ENCODE data around the gene NTN1.

NTN1 gene

GRCh38 chr17:9162275-9162985 is 141.1 kb downstream of the NTN1 start:
- no peak for DNase-seq (ENCODE audit: low read depth)

DNA sequence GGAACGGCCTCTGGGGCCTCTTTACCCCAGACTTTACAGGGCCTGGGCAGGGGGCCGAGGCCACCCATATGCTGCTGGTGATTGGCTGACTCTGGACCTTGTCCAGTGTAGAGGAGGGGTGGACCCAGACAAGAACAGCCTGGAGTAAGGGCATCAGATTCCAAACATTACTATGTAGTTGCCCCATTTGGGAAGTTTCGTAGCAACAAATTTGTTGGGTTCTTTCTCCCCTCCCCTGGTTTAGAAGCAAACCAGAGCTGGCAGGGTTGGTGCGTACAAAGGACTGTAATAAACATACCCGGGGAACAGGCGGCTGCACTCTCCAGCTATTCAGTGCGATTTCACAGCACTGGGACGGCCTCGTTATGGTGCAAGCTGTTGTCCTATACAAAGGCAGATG is 145.5 kb downstream of the NTN1 start:
- DNase-seq (ENCODE audit: low read depth) = no peak

DNA sequence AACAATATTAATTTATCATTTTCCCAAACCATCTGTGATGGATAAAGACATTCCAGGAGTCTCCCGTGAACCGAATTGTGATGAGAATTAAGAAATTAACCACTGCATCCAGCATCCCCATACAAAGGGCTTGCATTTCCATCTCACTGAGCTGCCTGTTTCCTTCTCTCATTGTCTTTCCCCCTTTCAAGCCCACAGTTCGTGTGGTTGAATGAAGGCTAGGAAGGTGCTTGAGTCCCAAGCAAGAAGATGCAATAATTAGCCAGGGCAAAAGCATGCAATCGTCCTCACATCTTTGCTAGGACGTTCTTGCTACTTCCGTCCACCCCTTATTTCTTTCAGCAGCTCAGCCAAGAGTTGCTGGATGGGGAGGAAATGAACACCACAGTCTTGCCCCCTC is 146.1 kb downstream of the NTN1 start:
- DNase-seq (ENCODE audit: low read depth) = no peak

DNA sequence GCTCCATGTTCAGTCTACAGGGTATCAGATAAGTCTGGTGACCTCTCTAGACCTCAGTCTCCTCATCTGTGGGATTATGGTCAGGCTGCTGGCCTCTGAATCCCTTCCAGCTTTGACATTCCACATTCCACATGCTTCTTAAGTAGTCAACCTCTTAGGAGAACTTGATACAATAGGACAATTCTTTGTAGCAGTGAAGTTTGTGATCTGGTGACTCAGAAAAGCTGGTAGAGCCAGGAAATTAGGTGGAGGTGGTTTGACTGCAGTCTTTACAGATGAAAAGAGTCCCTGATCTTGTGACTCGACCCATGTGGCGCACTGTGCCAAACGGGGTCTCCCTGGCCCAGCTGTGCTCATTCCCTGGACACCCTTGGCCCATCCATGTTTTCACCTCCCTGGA is 147.8 kb downstream of the NTN1 start:
- no peak for DNase-seq (ENCODE audit: low read depth)

- no peak for DNase-seq (ENCODE audit: low read depth)
Observed at GRCh38 chr17:9170336-9170735, 149.0 kb downstream of the NTN1 start.

- DNase-seq (ENCODE audit: low read depth) = no peak
Observed at GRCh38 chr17:9170853-9171252, 149.5 kb downstream of the NTN1 start.

GRCh38 chr17:9173386-9173983 is 152.2 kb downstream of the NTN1 start:
- no peak for DNase-seq (ENCODE audit: low read depth)

GRCh38 chr17:9174312-9174711 is 153.0 kb downstream of the NTN1 start:
- DNase-seq (ENCODE audit: low read depth) = no peak

GRCh38 chr17:9174779-9175574 is 153.7 kb downstream of the NTN1 start:
- no peak for DNase-seq (ENCODE audit: low read depth)

GRCh38 chr17:9175700-9176467 is 154.6 kb downstream of the NTN1 start:
- DNase-seq (ENCODE audit: low read depth) = no peak

DNA sequence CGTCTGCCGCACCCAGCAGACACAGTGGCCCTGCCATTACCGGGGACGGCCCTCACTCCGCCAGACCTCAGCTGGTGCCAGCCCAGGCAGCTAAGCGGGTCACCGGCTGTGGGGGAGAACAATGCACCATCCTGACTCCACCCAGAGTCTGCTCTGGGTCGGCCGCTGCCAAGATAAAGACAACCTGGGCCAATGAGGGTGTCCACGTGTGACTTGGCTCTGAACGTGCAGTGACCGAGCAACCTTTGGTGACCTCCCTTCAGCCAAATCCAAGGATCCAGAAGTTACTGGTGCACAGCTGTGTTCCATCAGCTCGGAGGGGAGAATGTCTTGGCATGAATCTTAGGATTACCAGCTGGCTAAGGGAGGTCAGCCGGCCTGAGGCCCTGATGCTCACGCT is 155.9 kb downstream of the NTN1 start:
- no peak for DNase-seq (ENCODE audit: low read depth)

DNA sequence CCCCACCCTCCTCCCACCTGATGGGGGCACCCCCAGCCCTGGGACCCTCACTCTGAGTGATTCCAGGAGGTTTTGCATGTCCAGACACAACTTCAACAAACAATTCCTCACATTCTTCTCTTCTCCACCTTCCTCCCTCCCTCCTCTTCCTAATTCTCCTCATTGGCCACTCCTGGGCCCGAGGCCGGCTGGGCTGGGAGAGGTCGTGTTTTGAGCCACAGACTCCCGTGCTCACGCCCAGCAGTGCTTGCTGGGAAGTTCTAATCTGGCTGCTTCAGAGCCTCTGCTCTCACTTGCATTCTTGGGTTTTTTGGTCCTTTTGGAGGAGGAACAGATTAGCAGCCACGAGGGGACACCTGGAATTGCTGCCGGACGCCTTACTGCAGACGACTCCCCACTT is 157.0 kb downstream of the NTN1 start:
- DNase-seq (ENCODE audit: low read depth) = no peak

DNA sequence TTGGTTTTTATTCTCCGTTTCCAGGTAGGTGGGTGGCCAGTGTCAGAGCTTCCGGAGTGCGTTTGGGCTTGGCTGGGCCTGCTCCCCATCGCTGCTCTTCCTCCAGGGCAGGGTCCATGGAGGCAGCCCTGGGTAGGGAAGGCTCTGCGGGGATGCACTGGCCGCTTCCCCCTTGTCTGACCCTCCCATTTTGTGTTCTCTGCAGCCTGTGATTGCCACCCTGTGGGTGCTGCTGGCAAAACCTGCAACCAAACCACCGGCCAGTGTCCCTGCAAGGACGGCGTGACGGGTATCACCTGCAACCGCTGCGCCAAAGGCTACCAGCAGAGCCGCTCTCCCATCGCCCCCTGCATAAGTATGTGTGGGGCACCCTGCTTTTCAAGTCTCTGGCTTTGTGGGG is 158.3 kb downstream of the NTN1 start:
- no peak for DNase-seq (ENCODE audit: low read depth)

- no peak for DNase-seq (ENCODE audit: low read depth)
Observed at GRCh38 chr17:9181640-9182039, 160.3 kb downstream of the NTN1 start.

DNA sequence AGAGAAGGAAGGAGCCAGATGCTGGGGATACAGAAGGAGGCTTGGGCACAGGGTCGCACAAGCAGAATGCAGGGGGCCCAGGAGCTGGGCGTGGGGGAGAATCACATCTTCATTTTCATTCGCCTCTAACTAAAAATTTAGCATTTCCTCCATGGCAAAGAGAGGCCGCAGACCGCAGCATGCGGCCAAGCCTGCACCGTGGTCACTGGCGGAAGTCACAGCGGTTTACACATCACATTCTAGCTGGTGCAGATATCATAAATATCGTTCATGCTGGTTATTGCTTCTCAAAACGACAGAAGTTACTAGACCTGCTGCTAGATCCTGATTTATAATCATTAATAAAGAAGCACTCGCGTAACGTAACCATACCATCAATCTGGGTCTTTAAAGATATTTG is 162.0 kb downstream of the NTN1 start:
- no peak for DNase-seq (ENCODE audit: low read depth)

GRCh38 chr17:9185142-9185541 is 163.8 kb downstream of the NTN1 start:
- DNase-seq (ENCODE audit: low read depth) = no peak

- no peak for DNase-seq (ENCODE audit: low read depth)
Observed at GRCh38 chr17:9185688-9186284, 164.5 kb downstream of the NTN1 start.

GRCh38 chr17:9187828-9188227 is 166.5 kb downstream of the NTN1 start:
- no peak for DNase-seq (ENCODE audit: low read depth)

DNA sequence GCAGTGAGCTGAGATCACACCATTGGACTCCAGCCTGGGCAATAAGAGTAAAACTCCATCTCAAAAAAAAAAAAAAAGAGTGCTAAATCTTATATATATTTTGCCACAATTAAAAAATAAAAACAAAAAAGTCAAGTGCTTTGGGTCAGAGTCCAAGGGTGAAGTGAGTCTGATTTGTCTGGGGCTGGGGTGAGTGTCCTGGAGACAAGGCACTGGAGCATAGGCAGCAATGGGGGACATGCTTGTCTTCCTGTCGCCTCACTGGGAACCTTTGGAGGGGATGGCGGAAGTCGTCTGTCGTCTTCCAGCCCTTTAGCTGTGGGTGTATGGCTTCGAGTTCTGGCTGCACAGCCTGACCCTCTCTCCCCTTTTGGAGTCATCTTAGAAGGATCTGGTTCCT is 167.1 kb downstream of the NTN1 start:
- DNase-seq (ENCODE audit: low read depth) = no peak

DNA sequence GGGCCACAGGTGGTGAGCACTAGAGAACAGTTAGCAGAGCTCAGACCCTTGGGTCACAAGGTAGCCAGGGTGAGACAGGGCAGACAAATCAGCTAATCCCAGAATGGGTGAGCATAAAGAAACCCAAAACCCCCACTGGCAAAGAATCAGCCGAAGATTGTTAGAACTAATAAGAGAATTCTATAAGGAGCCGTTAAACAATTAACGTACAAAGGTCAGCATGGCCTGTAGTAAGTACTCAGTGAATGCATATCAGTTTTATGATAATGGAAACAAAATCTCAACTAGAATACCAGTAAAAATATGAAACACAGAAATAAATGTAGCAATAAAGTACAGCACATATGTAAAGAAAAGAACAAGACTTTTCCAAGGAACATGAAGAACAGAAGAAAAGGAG is 168.6 kb downstream of the NTN1 start:
- no peak for DNase-seq (ENCODE audit: low read depth)

- no peak for DNase-seq (ENCODE audit: low read depth)
Observed at GRCh38 chr17:9192010-9192409, 170.7 kb downstream of the NTN1 start.

- no peak for DNase-seq (ENCODE audit: low read depth)
Observed at GRCh38 chr17:9195411-9195810, 174.1 kb downstream of the NTN1 start.

Data from fibroblast of gingiva (primary cell).